AG09319 (cell line): ENCODE results near the gene IL1R1.
"Not testable (repeated sequence)": the region's sequence is repeated elsewhere in the genome, so short reads cannot be mapped to it uniquely, and the experiment has no call there.

Source experiments
- DNase-seq: peaks from one replicate; pipeline ENCODE4 v3.0.0-alpha.2; 2010; ENCODE audit warnings: low read depth; ENCODE audit errors: extremely low read depth
- TF ChIP-seq, protein P1 (sequence below): IDR thresholded peaks from 2 replicates; pipeline ENCODE4 v1.5.1; 2011; ENCODE audit warnings: low read depth, mild to moderate bottlenecking, inconsistent platforms, low read length, moderate library complexity

IL1R1 gene

GRCh38 chr2:102122115-102122514 is 20.4 kb upstream of the IL1R1 start:
- DNase-seq, result peak; percentile 80
- TF ChIP-seq, protein P1, sequence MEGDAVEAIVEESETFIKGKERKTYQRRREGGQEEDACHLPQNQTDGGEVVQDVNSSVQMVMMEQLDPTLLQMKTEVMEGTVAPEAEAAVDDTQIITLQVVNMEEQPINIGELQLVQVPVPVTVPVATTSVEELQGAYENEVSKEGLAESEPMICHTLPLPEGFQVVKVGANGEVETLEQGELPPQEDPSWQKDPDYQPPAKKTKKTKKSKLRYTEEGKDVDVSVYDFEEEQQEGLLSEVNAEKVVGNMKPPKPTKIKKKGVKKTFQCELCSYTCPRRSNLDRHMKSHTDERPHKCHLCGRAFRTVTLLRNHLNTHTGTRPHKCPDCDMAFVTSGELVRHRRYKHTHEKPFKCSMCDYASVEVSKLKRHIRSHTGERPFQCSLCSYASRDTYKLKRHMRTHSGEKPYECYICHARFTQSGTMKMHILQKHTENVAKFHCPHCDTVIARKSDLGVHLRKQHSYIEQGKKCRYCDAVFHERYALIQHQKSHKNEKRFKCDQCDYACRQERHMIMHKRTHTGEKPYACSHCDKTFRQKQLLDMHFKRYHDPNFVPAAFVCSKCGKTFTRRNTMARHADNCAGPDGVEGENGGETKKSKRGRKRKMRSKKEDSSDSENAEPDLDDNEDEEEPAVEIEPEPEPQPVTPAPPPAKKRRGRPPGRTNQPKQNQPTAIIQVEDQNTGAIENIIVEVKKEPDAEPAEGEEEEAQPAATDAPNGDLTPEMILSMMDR, result no peak

GRCh38 chr2:102122909-102123308 is 19.6 kb upstream of the IL1R1 start:
- TF ChIP-seq, protein P1, result no peak
- DNase-seq, result no peak

DNA sequence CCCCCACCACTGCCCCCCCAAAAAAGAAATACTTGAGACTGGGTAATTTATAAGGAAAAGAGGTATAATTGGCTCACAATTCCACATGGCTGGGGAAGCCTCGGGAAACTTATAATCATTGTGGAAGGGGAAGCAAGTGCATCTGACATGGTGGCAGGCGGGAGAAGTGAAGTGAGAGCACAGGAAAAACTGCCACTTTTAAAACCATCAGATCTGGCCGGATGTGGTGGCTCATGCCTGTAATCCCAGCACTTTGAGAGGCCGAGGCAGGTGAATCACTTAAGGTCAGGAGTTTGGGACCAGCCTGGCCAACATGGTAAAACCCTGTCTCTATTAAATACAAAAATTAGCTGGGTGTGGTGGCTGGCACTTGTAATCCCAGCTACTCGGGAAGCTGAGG is 18.1 kb upstream of the IL1R1 start:
- DNase-seq, result not testable (repeated sequence)

- TF ChIP-seq, protein P1, result no peak
- DNase-seq, result no peak
Observed at GRCh38 chr2:102126169-102126568, 16.4 kb upstream of the IL1R1 start.

GRCh38 chr2:102126660-102127059 is 15.9 kb upstream of the IL1R1 start:
- DNase-seq, result no peak

GRCh38 chr2:102129082-102129481 is 13.5 kb upstream of the IL1R1 start:
- no peak for DNase-seq
- TF ChIP-seq, protein P1, result no peak

More at GRCh38 chr2:102126660-102127059, 15.9 kb upstream of the IL1R1 start:
- TF ChIP-seq, protein P1, result no peak

DNA sequence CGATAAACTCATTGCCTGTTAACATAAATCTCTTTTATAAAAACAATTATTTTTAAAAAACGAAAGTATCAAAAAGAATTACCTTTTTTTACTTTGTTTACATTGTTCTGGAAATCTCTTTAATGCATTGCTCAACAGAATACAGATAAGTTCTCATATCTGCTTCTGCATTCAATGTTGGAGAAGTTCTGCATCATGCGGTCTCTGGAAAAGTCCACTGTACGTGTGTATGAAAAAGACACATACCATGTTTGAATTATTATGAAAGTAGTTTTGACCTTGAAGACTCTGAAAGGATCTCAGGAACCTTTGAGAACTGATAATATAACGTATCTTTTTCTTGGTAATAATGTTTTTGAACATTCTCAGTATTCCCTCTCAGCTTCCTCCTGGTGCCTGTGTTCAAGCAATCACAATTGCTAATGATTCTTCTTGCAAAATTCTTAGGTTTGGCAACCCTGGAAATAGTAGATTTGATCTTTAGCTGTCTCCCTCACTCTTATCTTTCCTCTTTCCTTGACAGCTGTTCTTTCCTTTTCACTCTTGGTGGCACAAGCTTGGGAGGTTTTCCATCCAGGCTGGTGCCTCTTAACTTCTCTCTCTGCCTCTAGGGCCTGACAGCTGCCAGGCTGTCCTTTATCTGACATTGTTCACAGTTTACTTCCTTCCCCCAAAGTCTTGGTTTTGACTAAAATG is 12.4 kb upstream of the IL1R1 start:
- TF ChIP-seq, protein P1, result no peak
- DNase-seq, result no peak

GRCh38 chr2:102130647-102130991 is 11.9 kb upstream of the IL1R1 start:
- no peak for DNase-seq
- TF ChIP-seq, protein P1, result no peak
